DMS 273 (cell line): Measurements from ENCODE around the gene FKBP14.

Source experiments
- DNase-seq: peaks from one replicate; lab custom pipeline; 2025; ENCODE audit not compliant: unreplicated experiment; lab: John Stamatoyannopoulos, UW

Gene FKBP14

DNA sequence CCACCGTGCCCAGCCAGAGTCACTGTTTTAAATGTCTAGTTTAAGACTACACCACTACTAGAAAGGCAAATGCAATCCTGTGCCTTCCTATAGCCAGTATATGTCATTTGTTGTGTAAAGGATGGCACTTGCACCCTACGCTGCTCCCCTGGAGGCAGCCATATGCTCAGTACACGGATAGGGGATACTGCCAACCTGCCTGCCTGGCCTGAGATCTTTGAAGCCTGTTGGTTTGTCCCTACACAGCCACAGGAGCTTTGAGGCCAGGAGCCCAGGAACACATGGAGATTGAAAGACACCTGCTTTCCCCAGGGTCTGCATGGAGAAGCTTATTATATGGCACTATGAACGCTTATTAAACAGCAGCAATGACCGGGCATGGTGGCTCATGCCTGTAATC lies 34.6 kb downstream of the FKBP14 start:
- DNase-seq: no peak

DNA sequence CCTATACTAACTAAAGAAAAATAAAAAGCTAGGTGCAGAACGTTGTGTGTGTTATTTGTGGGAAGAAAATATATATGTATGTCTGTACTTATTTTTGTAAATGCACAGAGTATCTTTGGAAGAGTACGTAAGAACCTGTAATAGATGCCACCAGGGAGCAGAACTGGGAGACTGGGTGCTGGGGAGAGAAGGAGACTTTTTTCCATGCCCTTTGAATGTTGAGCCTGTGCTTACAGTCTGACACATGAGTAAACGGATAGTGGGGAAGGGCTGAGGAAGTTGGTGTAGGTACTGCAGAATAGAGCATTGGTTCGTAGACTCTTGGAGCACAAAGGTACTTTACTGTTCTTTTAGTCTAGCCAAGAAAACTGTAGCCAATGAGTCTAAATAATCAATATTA lies 35.6 kb downstream of the FKBP14 start:
- DNase-seq: no peak

- peak; percentile 92 for DNase-seq
Measured at GRCh38 chr7:29989257-29989995, 37.1 kb downstream of the FKBP14 start, which contains the start of gene SCRN1. SCRN1 (minus strand) TSS chr7:29989801; CDS start chr7:29969067, 20,734 bp downstream.

GRCh38 chr7:29988424-29989256 lies 37.9 kb downstream of the FKBP14 start:
- peak; percentile 83 for DNase-seq

DNA sequence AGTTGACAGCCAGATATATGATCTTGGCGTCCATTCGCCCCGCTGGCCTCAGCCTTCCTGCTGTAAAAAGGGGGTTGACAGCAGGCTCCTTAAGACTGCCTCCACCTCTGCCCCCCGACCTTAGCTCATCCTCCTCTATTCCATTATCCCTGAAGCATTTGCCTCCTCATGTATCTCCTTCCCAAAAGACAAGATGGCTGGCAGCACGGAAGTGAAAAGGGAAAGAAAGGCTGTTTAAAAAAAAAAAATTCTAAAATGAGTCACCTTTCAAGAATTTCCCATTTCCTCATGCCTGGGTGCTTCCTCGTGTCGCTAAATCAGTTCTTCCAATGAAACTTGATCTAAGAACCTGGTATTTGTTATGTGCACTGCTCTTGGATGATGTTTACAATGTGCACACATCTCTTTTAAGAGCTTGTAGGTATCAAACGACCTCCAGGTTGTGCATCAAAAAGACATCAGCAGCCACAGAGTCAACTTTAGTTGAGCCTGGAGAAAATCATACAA lies 38.6 kb downstream of the FKBP14 start:
- DNase-seq: peak; percentile 84

DNA sequence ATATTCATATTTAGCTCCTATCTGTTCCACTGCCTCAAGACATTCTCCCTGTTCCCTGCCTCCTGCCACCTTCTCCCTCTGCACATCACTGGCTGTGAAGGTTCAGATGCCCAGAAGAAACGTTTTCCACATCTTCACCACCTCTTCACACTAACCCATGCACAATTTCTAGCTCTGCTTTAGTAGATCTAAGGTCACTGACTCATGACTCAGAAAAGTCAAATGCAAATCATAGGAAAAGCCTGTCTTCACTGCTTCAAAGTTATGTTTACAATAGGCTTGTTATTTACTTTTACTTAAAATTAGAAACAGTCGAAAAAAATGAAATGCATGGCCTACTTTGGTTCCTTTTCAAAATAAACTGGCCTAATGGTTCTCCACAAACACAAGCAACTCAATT lies 39.4 kb downstream of the FKBP14 start:
- no peak for DNase-seq

DNA sequence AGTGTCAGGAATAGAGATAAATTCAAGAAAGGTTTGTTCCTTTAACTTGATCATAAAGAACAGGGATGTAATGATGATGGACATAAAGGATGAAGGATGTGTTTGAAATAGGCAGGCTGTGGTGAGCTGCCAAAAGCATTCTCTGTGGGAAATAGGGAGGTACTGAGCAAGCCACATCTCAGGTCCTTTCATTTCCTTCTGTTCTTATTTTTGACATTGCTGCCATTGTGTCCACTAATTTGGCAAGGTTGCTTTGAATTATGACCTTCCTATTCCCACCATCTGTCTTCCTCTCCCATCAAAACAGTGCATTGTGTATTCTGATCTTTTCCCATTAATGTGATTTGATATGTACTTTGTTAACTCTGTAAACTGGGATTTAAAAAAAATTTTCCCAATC lies 46.4 kb downstream of the FKBP14 start:
- DNase-seq: no peak

DNA sequence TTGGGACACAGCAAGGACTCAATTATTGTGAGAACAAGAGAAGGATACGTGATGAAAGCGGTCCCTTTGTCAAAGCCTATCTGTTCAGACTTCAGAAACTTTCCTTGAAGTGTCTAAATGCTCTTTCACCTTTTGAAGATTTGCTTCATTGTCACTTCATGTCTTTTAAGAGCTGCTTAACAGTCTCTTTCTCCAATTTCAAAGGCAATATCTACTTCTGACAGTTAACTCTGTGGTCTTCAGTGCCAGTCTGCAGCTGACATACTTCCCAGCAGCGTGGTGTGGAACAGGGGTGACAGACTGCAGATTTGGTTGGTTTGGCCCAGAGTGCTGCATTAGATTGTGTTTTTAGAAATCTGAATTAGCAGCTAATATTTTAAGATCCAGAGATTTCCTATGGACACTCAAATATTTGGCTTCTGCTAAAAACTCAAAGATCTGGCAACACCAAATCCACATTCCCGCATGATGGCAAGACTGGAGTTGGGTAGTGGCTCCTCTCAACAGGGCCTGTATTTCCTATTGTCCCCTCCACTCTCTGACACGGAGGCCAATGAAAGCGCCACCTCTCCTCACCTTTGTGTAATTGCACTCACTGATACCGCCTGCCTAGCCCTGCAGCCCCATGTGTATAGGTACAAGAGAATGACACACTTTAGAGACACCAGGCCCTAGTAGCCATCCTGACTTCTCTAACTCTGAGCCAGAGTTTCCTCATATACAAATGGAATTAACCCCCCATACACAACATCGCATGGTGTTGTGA lies 48.4 kb downstream of the FKBP14 start:
- DNase-seq: peak; percentile 53

- DNase-seq: no peak
Measured at GRCh38 chr7:29976673-29977415, 49.7 kb downstream of the FKBP14 start.

- DNase-seq: no peak
Measured at GRCh38 chr7:29976266-29976665, 50.2 kb downstream of the FKBP14 start.

DNA sequence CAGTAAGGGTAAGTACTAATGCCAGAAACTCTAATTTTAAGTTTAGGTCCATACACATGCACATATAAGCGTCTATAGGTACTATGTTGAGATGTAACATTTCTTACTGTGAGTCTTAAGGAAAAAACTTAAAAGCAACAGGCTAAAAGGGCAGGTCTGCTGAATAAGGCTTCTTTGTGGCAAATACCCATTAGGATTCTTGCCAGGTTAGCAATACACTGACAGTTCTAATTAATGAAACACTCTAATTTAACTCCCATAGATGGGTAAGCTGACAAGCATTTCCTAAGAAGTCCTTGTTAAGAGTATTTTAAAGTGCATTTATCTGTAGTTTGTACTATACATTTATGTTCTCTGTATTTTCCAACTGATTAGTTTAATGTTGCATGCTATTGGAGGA lies 50.9 kb downstream of the FKBP14 start:
- no peak for DNase-seq

DNA sequence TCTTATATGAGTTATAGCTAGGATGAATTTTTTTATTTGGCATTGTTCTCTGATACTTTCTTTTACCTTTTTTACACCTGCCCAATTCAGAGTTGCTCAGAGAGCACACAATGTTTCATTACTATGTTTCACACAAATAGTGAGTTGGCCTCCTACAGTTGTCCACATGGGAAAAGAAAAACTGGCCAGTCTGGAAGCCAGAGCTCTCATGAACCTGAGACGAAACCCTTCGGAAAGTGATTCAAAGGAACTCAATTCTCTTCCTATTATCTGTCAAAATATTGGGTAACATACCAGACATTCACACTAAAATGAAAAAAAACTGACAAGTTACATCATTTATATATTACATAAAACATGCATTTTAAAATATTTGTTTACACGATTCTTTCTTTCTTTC lies 52.2 kb downstream of the FKBP14 start:
- DNase-seq: no peak

DNA sequence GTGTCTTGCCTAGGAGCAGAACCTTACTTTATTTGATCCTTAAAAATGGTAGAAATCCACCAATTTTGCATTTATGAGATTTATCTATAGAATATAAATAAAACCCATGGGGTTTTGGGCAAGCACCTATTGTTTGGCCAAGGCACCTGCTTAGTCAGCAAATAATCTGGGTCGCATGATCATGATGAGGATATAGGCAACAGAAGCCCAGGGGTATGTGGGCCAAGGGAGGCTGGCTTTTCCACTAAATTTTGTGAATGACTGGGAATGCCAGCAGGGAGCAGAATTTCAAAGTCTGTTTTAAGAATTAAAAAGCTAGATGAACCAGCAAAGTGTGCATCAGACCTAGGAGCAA lies 54.2 kb downstream of the FKBP14 start:
- DNase-seq: no peak

DNA sequence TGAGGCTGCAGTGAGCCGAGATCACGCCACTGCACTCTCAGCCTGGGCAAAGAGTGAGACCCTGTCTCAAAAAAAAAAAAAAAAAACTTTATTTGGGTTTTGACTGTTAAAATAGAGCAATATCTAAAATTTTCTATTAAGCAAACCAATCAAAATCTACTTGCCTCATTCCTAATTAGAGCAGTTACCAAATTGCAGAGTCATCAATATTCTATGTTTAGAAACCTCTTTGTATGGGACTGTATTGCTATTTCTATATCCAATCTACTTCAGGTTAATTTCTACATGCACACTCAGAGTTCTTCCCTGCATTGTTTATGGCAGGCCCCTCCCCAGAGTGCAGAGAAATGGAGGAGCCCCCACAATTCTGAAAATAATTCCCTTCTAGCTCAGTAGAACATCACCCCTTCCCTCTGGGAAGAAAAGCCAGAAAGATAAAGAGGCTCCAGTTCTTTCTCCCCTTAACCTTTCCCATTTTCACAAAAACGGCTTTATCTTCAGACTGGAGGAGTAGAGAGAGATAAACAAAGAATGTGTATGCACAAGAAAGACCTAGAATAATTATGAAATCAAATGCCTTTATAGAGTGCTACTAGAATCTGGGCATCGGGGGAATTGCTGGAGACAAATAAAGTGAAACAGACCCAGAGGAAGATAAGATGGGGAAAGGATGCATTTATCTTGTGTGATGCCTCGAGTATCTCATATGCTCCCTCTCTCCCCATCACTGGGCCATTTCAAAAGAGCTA lies 54.8 kb downstream of the FKBP14 start:
- no peak for DNase-seq

DNA sequence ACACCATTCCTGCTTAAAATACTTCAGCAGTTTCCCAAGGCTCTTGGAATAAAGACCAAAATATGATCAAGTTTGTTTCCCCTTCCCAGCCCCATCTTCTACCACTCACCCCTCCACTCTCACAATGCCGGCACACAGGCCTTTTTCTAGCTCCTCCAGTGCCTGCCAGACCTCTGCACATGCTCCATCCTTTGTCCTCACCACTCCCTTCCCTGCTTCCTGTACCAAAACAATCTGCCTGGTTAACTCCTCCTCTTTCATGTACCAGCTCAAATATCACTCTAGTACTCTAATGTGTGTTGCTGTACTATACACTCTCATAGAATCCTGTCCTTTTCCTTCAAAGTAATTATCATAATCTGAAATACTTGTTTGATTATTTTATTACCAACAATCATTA lies 56.3 kb downstream of the FKBP14 start:
- DNase-seq: no peak

GRCh38 chr7:29969738-29970137 lies 56.8 kb downstream of the FKBP14 start:
- DNase-seq: no peak

DNA sequence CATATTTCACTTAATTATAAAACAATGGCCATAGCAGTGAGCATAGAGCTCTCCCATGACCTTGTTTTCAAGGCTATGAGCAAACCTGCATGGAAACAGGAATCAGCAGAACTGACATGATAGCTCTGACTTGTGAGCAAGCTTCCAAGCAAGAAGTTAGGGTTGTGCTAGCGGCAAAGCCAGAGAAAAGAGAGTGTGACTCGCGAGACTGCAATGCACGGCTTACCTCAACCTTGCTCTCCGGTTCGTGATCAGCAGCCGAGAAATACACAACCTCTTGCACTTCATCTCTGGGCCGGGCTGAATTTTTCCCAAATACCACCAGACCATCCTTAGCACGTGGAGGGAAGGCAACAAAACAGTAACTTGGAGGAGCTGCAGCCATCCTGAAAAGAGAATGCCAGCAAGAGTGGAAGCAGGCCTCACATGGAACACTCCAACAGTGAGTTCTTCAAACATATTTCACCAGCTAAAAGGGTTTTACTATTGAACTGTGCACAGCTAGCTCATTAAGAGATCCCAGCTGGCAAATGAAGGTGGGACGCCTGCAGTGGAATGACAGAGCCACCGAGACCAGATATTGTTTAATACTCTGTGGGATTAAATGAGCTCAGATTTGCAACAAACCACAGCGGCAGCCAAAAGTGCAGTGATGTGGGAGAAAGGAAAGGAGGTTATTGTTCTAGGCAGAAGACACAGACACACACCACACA lies 57.7 kb downstream of the FKBP14 start:
- DNase-seq: no peak

GRCh38 chr7:29965030-29965429 lies 61.5 kb downstream of the FKBP14 start:
- no peak for DNase-seq

- DNase-seq: no peak
Measured at GRCh38 chr7:29962035-29962434, 64.5 kb downstream of the FKBP14 start.
